Omental fat pad (tissue), 4 donors: ENCODE data around the gene P3H4. TPM values are rescaled to one million over a fixed set of nuclear protein-coding genes. Genes with fewer than 3 reads are reported as not detected.

Source experiments
- ATAC-seq: fragments of 150-250 bp; one replicate; pipeline ENCODE4 v1.9.1; 2016; ENCODE audit warnings: mild to moderate bottlenecking, moderate library complexity; ENCODE audit not compliant: low FRiP score
- DNase-seq: peaks from one replicate; pipeline ENCODE4 v3.0.0-alpha.2; 2019; ENCODE audit warnings: low spot score
- total RNA-seq, 4 donors: library from RNA; depleted of rRNA; stranded (reverse); fragments of >200 nt; gene quantifications; one replicate each; pipeline ENCODE4 v1.1.0, GENCODE V29; 2016
- TF ChIP-seq, protein P1 (sequence below), 3 donors: fragments of 450-650 bp; IDR thresholded peaks; one replicate each; pipeline ENCODE4 v1.5.1; 2016 to 2017; ENCODE audit warnings: antibody characterized with exemption in 3 of 3, mild to moderate bottlenecking in 3 of 3, moderate library complexity in 2 of 3

The P3H4 gene
- total RNA-seq, 4 donors from 2014 or later = 6.6 to 15.6 (median 10.0) TPM

GRCh38 chr17:41824086-41824485 is 12.3 kb upstream of the P3H4 start:
- ATAC-seq = no peak
- DNase-seq = no peak
- TF ChIP-seq, protein P1, sequence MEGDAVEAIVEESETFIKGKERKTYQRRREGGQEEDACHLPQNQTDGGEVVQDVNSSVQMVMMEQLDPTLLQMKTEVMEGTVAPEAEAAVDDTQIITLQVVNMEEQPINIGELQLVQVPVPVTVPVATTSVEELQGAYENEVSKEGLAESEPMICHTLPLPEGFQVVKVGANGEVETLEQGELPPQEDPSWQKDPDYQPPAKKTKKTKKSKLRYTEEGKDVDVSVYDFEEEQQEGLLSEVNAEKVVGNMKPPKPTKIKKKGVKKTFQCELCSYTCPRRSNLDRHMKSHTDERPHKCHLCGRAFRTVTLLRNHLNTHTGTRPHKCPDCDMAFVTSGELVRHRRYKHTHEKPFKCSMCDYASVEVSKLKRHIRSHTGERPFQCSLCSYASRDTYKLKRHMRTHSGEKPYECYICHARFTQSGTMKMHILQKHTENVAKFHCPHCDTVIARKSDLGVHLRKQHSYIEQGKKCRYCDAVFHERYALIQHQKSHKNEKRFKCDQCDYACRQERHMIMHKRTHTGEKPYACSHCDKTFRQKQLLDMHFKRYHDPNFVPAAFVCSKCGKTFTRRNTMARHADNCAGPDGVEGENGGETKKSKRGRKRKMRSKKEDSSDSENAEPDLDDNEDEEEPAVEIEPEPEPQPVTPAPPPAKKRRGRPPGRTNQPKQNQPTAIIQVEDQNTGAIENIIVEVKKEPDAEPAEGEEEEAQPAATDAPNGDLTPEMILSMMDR (IDR thresholded peaks at IDR 0.05) = no peak

DNA sequence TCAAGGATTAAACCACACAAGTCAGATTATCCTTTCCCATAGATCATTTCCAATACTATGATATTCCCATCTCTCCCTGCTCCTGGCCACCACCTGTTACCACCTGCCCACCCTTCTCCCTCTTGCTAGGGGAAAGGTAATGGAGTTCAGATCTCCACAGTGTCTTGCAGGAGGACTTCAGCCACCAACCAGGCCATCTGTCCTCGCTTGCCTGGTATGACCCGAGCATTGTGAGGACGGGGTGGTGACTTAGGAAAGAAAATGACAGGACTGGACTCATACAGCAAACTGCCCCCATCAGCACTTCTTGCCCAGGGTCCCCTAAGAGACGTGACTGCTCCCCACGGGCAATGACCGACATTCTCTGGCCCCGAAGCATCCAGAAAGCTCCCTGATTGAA is 11.8 kb upstream of the P3H4 start:
- TF ChIP-seq, protein P1 (IDR thresholded peaks at IDR 0.05) = no peak
- no peak for ATAC-seq
- no peak for DNase-seq

DNA sequence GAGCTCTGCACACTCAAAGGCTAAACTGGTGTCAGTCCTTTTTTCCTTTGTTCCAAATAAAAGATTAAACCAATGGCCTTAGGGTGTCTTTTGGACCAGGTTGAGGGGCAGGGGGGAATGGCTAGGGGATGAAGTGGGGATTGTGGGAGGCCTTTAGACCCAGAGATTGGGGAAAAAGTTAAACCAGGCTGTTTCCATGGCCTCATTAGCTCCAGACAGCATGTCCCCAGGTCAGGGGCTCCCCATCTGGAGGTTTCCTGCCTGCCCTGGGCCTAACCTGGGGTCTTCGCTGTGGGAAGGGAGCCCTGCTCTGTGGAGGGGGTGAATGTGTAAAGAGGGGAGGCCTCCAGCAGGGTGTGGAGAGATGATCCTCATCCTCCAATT is 11.4 kb upstream of the P3H4 start:
- DNase-seq (no peak), ATAC-seq (no peak)
- TF ChIP-seq, protein P1 (IDR thresholded peaks at IDR 0.05) = no peak

DNA sequence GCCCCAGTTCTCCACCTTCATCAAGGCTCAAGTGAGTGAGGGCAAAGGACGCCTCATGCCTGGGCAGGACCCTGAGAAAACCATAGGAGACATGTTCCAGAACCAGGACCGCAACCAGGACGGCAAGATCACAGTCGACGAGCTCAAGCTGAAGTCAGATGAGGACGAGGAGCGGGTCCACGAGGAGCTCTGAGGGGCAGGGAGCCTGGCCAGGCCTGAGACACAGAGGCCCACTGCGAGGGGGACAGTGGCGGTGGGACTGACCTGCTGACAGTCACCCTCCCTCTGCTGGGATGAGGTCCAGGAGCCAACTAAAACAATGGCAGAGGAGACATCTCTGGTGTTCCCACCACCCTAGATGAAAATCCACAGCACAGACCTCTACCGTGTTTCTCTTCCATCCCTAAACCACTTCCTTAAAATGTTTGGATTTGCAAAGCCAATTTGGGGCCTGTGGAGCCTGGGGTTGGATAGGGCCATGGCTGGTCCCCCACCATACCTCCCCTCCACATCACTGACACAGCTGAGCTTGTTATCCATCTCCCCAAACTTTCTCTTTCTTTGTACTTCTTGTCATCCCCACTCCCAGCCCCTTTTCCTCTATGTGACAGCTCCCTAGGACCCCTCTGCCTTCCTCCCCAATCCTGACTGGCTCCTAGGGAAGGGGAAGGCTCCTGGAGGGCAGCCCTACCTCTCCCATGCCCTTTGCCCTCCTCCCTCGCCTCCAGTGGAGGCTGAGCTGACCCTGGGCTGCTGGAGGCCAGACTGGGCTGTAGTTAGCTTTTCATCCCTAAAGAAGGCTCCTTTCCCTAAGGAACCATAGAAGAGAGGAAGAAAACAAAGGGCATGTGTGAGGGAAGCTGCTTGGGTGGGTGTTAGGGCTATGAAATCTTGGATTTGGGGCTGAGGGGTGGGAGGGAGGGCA is 10.7 kb upstream of the P3H4 start:
- TF ChIP-seq, protein P1 (IDR thresholded peaks at IDR 0.05) = no peak
- ATAC-seq = no peak
- no peak for DNase-seq

DNA sequence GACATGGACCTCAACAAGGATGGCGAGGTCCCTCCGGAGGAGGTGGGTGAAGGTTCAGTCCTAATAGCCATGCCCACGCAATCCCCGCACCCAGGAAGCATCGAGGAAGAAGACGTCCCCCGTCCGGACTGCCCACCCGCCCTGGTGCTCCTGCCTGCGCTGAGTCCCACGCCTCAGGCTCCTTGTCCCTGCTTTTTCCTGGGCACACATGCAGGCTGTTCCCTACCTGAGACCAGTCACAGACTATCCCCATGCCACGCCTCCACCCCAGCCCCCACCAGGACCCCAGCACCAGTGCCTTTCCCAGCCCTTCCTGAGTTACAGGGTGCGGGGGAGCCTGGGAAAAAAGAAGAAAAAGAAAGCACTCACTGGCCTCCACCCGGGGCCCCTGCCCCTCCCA is 10.0 kb upstream of the P3H4 start:
- DNase-seq (no peak), ATAC-seq (no peak)
- TF ChIP-seq, protein P1 (IDR thresholded peaks at IDR 0.05) = no peak

GRCh38 chr17:41818024-41818423 is 6.3 kb upstream of the P3H4 start:
- ATAC-seq = no peak
- TF ChIP-seq, protein P1 (IDR thresholded peaks at IDR 0.05) = no peak
- no peak for DNase-seq
